NAMALWA (cell line): ENCODE measurements around the gene UBE2G2.
"Not testable (repeated sequence)": the region's sequence is repeated elsewhere in the genome, so short reads cannot be mapped to it uniquely, and the experiment has no call there.

Experiments
- DNase-seq: peaks from one replicate; pipeline ENCODE4 v3.0.0-alpha.2; 2015; ENCODE audit warnings: low spot score

Gene UBE2G2

DNA sequence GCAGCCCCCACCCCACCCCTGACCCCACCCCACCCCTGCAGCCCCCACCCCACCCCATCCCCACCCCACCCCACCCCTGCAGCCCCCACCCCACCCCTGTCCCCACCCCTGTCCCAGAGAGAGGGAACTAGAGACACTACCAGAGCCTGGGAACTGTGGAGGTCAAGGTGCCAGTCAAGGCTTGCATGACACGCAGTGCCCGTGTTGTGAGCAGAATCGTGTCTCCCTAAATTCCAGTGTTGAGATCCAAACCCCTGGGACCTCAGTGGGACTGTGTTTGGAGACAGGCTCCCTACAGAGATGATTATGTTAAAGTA, 34.7 kb upstream of the UBE2G2 start:
- DNase-seq = no peak

- DNase-seq = no peak
Measured at GRCh38 chr21:44835647-44835973, 34.0 kb upstream of the UBE2G2 start.

- no peak for DNase-seq
Measured at GRCh38 chr21:44834951-44835646, 33.5 kb upstream of the UBE2G2 start.

GRCh38 chr21:44834231-44834950, 32.8 kb upstream of the UBE2G2 start:
- no peak for DNase-seq

DNA sequence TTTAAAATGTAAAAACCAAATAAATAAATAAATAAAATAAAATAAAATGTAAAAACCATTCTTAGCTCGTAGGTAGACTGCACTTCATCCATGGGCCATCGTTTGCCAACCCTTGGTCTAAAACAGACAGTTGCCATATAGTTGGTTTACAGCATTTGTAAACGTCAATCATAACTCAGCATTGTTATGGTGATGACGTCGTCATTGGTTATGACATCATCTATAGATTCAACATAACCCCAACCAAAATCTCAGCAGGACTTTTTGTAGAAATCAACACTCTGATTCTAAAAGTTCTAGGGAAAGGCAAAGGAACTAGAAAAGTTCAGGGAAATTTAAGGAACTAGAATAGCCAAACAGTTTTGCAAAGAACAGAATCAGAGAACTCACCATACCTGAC, 32.0 kb upstream of the UBE2G2 start:
- DNase-seq = no peak

DNA sequence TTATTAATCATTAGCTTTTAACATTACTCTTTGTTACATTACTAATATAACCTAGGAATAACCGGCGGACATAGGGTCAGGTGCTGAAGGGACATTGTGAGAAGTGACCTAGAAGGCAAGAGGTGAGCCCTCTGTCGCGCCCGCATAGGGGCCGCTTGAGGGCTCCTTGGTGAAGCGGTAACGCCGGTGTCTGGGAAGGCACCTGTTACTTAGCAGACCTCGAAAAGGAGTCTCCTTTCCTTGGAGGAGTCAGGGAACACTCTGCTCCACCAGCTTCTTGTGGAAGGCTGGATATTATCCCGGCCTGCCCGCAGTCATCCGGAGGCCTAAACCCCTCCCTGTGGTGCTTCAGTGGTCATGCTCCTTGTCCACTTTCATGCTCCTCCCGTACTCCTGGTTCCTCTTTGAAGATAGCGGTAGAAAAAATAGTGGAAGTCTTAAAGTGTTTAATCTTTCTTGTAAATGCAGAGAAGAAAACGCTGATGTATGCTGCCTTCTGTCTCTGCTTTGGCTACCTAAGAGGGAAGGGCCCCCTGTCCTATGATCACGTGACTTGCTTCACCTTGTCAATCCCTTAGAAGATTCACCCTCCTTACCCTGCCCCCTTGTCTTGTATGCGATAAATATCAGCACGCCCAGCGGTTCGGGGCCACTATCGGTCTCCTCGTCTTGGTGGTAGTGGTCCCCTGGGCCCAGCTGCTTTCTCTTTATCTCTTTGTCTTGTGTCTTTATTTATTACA, 31.1 kb upstream of the UBE2G2 start:
- DNase-seq = not testable (repeated sequence)

DNA sequence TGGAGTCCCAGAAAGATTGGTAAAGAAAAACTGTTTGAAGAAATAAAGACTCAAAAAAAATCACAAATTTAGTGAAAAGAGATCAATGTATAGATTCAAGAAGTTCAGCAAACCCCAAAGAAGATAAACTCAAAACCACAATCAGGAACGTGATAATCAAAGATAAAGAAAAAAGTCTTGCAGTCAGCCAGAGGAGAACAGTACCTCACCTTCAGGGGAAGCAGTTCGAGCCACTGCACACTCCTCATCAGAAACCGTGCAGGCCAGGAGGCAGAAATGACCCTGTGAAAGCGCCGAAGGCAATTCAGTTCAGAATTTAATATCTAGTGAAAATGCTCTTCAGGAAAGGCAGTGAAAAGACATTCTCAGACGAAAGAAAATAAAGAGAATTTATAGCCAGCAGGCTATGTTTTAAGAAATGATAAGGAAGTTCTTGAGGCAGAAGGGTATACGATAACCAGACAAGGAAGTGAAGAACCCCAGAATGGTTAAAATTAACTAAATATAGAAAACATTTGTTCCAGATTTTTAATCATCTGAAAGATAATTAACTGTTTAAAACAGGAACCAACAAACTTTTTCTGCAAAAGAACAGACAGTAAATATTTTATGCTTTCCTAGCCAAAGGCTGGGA, 29.7 kb upstream of the UBE2G2 start:
- no peak for DNase-seq

- no peak for DNase-seq
Measured at GRCh38 chr21:44829507-44830092, 28.0 kb upstream of the UBE2G2 start.

DNA sequence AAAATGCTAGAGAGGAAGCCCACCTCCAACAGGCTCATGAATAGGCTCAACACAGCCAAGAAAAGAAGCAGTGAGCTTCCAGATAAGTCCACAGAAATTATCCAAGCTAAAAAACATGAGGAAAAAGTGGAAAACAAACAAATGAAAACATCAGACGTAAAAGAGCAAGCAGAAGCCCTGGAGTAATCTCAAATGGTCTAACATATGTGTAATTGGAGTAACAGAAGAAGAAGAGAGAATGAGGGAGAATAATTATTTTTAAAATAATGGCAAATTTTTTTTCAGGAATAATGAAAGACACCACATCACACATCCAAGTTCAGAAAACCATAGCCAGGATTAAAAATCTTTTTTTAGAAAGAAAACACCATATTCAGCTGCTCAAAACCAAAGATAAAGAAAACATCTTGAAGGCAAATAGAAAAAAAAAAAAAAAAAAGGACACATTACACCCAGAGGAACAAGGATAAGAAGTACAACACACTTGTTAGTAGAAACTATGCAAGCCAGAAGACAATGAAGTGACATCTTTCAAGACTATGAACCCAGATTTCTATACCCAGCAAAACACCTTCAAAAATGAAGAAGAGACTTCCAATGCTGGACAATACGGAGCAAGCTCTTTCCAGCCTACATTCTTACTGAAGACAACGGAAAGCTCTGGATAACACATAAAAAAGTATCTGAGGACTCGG, 26.9 kb upstream of the UBE2G2 start:
- DNase-seq = no peak

DNA sequence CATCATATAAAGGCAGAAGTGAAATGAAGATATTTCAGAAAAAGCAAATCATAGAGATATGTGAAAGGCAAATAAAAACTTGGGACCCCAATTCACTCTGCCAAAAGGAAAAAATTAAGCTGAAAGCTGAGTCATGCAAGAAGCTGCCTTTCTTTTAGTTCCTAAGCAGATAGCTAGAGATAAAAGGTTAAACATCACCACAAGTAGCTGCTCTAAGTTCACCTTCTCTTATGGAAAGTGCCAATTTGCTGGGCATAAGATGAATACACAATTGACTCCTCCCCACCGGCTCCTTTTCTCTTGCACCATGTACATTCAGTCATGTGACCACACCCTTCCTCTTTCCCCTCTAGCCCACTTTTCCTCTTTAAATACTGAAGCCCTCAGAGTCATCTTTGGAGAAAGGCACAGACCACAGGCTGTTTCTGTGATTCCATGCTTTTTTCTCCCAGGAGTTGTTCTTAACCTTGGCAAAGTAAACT, 21.6 kb upstream of the UBE2G2 start:
- no peak for DNase-seq

DNA sequence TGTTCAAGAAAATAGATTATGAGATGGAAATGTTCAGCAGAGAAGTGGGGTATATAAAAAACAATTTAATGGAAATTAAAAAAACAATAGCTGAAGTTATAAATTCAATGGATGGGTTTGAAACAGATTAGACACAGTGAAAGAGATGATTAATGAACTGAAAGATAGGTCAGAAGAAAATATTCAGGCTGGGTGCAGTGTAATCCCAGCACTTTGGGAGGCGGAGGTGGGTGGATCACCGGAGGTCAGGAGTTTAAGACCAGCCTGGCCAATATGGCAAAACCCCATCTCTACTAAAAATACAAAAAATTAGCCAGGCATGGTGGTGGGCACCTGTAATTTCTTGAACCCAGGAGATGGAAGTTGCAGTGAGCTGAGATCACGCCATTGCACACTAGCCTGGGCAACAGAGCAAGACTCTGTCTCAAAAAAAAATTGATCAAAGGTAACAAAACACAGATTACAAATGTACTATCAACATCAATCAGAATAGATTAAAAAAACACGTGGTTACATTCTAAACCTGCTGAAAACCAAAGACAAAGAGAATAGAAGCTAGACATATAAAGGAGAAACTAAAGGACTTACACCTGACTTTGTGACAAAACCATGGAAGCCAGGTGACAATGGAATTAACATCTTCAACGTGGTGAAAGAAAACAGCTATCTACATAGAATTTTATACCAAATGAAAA, 21.0 kb upstream of the UBE2G2 start:
- peak; percentile 41 for DNase-seq

- no peak for DNase-seq
Measured at GRCh38 chr21:44820851-44821250, 19.2 kb upstream of the UBE2G2 start.

DNA sequence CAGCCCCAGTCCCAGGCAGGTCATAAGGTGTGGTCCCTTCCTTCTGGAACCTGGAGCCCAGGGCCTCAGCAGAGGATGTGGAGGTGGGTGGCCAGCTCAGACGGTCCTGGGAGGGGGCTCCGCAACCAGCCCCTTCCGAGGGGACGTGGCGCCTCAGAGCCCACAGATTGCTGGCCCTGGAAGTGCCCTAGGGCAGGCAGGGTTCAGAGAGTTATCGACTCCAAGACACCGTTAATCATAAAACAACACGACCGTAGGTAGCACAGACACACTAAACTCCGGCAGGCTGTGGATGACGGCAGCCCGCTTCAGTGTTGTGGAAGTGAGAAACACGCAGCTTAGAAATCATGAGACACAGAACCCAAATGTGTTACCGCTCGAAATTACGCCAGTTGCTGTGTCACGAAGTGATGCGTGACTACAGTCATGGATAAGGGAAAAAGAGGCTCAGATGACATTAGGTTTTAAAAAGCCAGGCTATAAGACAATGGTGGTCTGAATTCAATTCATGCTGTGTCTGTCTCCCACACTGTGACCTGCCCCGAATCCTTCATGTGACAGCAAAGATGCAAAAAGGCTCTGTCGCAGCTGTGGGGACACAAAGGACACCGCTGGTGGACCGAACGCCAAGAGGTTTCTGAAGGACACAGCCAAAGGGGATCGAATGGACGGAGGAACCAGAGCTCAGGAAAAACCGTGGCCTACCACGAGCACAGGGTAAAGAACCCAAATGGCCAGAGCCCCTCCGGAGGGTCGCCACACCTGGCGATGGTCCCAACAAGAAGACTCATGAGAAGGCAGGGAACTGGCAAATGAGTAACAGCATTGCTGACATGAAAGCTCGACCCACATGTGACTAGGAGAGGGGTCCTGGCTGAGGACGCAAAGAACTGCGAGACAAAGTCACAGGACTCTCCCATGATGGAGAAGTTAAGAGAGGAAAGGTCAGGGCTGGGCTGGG, 17.9 kb upstream of the UBE2G2 start:
- DNase-seq = no peak

GRCh38 chr21:44818640-44819011, 17.0 kb upstream of the UBE2G2 start:
- no peak for DNase-seq

- peak; percentile 88 for DNase-seq
Measured at GRCh38 chr21:44817914-44818639, 16.5 kb upstream of the UBE2G2 start, which contains the start of gene SUMO3. Gene SUMO3, minus strand, starts transcription at chr21:44818062. Its CDS starts 94 bp downstream, at chr21:44817968.

- peak; percentile 85 for DNase-seq
Measured at GRCh38 chr21:44817506-44817880, 15.9 kb upstream of the UBE2G2 start.

- no peak for DNase-seq
Measured at GRCh38 chr21:44816761-44817505, 15.3 kb upstream of the UBE2G2 start.

- no peak for DNase-seq
Measured at GRCh38 chr21:44815852-44816628, 14.4 kb upstream of the UBE2G2 start.
